HG03108 (cell line): Measurements from ENCODE around the gene BET1.
A peak's percentile ranks its signal among the peaks of the same experiment; 100 is the strongest.
"Not testable (repeated sequence)": the region's sequence is repeated elsewhere in the genome, so short reads cannot be mapped to it uniquely, and the experiment has no call there.

ENCODE experiments used
- ATAC-seq: cut with Tn5 transposase; IDR thresholded peaks from one replicate; pipeline ENCODE4 v1.9.1; 2021; ENCODE audit warnings: moderate library complexity; ENCODE audit not compliant: unreplicated experiment

BET1 gene

GRCh38 chr7:94004024-94004951, at the start of gene BET1:
Gene BET1, minus strand, starts transcription at chr7:94004355. Its CDS starts 139 bp downstream, at chr7:94004216.
- ATAC-seq = peak; percentile 95

GRCh38 chr7:94053532-94053931, 49.4 kb upstream of the BET1 start:
- ATAC-seq = no peak

GRCh38 chr7:94052398-94053180, 48.4 kb upstream of the BET1 start:
- peak; percentile 37 for ATAC-seq

GRCh38 chr7:94050046-94050445, 45.9 kb upstream of the BET1 start:
- peak; percentile 91 for ATAC-seq

GRCh38 chr7:94049615-94050014, 45.5 kb upstream of the BET1 start:
- no peak for ATAC-seq

- no peak for ATAC-seq
Measured at GRCh38 chr7:94048755-94049154, 44.6 kb upstream of the BET1 start.

- ATAC-seq = no peak
Measured at GRCh38 chr7:94047956-94048355, 43.8 kb upstream of the BET1 start.

- ATAC-seq = no peak
Measured at GRCh38 chr7:94045581-94045980, 41.4 kb upstream of the BET1 start.

- ATAC-seq = no peak
Measured at GRCh38 chr7:94044806-94045205, 40.7 kb upstream of the BET1 start.

GRCh38 chr7:94043299-94043698, 39.1 kb upstream of the BET1 start:
- ATAC-seq = no peak

- ATAC-seq = peak; percentile 93
Measured at GRCh38 chr7:94042381-94042780, 38.2 kb upstream of the BET1 start.

- no peak for ATAC-seq
Measured at GRCh38 chr7:94041529-94041928, 37.4 kb upstream of the BET1 start.

GRCh38 chr7:94040254-94040653, 36.1 kb upstream of the BET1 start:
- no peak for ATAC-seq

GRCh38 chr7:94039368-94040035, 35.3 kb upstream of the BET1 start:
- no peak for ATAC-seq

- ATAC-seq = no peak
Measured at GRCh38 chr7:94031865-94032264, 27.7 kb upstream of the BET1 start.

- no peak for ATAC-seq
Measured at GRCh38 chr7:94030634-94031033, 26.5 kb upstream of the BET1 start.

GRCh38 chr7:94029976-94030375, 25.8 kb upstream of the BET1 start:
- ATAC-seq = no peak

- ATAC-seq = no peak
Measured at GRCh38 chr7:94028768-94029167, 24.6 kb upstream of the BET1 start.

GRCh38 chr7:94026619-94027018, 22.5 kb upstream of the BET1 start:
- not testable (repeated sequence) for ATAC-seq

GRCh38 chr7:94022550-94022949, 18.4 kb upstream of the BET1 start:
- no peak for ATAC-seq

GRCh38 chr7:94016786-94017185, 12.6 kb upstream of the BET1 start:
- ATAC-seq = no peak
